PC-9 (cell line): ENCODE results near the gene CACNA1D.

Experiments
- EZH2 ChIP-seq: fragments of 200-600 bp; sonication (generic); IDR thresholded peaks from 2 replicates; pipeline ENCODE4 v1.8.0; 2017; ENCODE audit warnings: antibody characterized with exemption, low read depth
- TF ChIP-seq, protein P1 (sequence below): fragments of 200-600 bp; sonication (generic); conservative IDR thresholded peaks from 2 replicates; pipeline ENCODE4 v1.6.1; 2017; ENCODE audit warnings: mixed run types, antibody characterized with exemption, mild to moderate bottlenecking, moderate library complexity

GRCh38 chr3:53824795-53825194, 330.4 kb downstream of the CACNA1D start:
- TF ChIP-seq, protein P1, sequence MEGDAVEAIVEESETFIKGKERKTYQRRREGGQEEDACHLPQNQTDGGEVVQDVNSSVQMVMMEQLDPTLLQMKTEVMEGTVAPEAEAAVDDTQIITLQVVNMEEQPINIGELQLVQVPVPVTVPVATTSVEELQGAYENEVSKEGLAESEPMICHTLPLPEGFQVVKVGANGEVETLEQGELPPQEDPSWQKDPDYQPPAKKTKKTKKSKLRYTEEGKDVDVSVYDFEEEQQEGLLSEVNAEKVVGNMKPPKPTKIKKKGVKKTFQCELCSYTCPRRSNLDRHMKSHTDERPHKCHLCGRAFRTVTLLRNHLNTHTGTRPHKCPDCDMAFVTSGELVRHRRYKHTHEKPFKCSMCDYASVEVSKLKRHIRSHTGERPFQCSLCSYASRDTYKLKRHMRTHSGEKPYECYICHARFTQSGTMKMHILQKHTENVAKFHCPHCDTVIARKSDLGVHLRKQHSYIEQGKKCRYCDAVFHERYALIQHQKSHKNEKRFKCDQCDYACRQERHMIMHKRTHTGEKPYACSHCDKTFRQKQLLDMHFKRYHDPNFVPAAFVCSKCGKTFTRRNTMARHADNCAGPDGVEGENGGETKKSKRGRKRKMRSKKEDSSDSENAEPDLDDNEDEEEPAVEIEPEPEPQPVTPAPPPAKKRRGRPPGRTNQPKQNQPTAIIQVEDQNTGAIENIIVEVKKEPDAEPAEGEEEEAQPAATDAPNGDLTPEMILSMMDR: no peak
- TF ChIP-seq EZH2: no peak
